PC-3 (cell line): ENCODE measurements around the gene FANCC. TPM values are rescaled to one million over a fixed set of nuclear protein-coding genes. Genes with fewer than 3 reads are reported as not detected.

ENCODE experiments used
- ATAC-seq: fragments of 200-7000 bp; cut with Tn5 transposase; 2 replicates; pipeline ENCODE4 v1.9.1; 2020; ENCODE audit warnings: mild to moderate bottlenecking, moderate library complexity
- BruUV-seq: library from RNA; stranded (reverse); fragments of 400-500 nt; replicated peaks from 2 replicates; lab custom pipeline; 2021; lab: Mats Ljungman, UMichigan
- CTCF ChIA-PET: fragments of 300-600 bp; sonication (Branson Sonifier 250); formaldehyde crosslinking; loops from one replicate; lab custom pipeline; 2022; ENCODE audit warnings: antibody characterized with exemption; lab: Charles Lee
- POLR2A ChIA-PET: fragments of 300-600 bp; sonication (Branson Sonifier 250); formaldehyde crosslinking; loops from one replicate; lab custom pipeline; 2022; ENCODE audit warnings: antibody characterized with exemption; ENCODE audit not compliant: unreplicated experiment; lab: Charles Lee
- DNase-seq: peaks from one replicate; pipeline ENCODE4 v3.0.0-alpha.2; 2015
- H2AFZ ChIP-seq: fragments of 300-600 bp; sonication (generic); 2 replicates; pipeline ENCODE4 v1.6.0; 2016; ENCODE audit warnings: antibody characterized with exemption, low read length
- H3F3A ChIP-seq: fragments of 300-600 bp; sonication (generic); one replicate; pipeline ENCODE4 v1.6.0; 2017; ENCODE audit warnings: antibody characterized with exemption, low read length, control low read depth, mild to moderate bottlenecking; ENCODE audit not compliant: unreplicated experiment
- H3K27ac ChIP-seq: fragments of 300-600 bp; sonication (generic); 2 replicates; pipeline ENCODE4 v1.5.1; 2016; ENCODE audit warnings: mild to moderate bottlenecking, low read length
- H3K27me3 ChIP-seq: fragments of 300-600 bp; sonication (generic); 2 replicates; pipeline ENCODE4 v1.6.1; 2016; ENCODE audit warnings: low read length, mixed read lengths
- H3K36me3 ChIP-seq: fragments of 300-600 bp; sonication (generic); 2 replicates; pipeline ENCODE4 v1.6.1; 2016; ENCODE audit warnings: low read depth, mixed run types, low read length, mixed read lengths
- H3K4me1 ChIP-seq: fragments of 300-600 bp; sonication (generic); 2 replicates; pipeline ENCODE4 v1.5.1; 2016; ENCODE audit warnings: low read length; ENCODE audit not compliant: insufficient read depth
- H3K4me2 ChIP-seq: fragments of 300-600 bp; sonication (generic); 2 replicates; pipeline ENCODE4 v1.6.0; 2016; ENCODE audit warnings: low read length
- H3K4me3 ChIP-seq: fragments of 300-600 bp; sonication (generic); 2 replicates; pipeline ENCODE4 v1.5.1; 2016; ENCODE audit warnings: mild to moderate bottlenecking, low read length, mixed read lengths
- H3K79me2 ChIP-seq: fragments of 300-600 bp; sonication (generic); 2 replicates; pipeline ENCODE4 v1.6.1; 2017; ENCODE audit warnings: low read length, mixed read lengths
- H3K9ac ChIP-seq: fragments of 300-600 bp; sonication (generic); 2 replicates; pipeline ENCODE4 v1.6.0; 2016; ENCODE audit warnings: mild to moderate bottlenecking, low read length
- H3K9me2 ChIP-seq: fragments of 300-600 bp; sonication (generic); replicated peaks from 2 replicates; pipeline ENCODE4 v1.6.1; 2016; ENCODE audit warnings: mixed run types, low read length, mixed read lengths
- H3K9me3 ChIP-seq: fragments of 300-600 bp; sonication (generic); 2 replicates; pipeline ENCODE4 v1.6.1; 2016; ENCODE audit warnings: low read length, mixed read lengths
- H4K20me1 ChIP-seq: fragments of 300-600 bp; sonication (generic); 2 replicates; pipeline ENCODE4 v1.6.1; 2016; ENCODE audit warnings: low read length, mixed read lengths
- CTCF ChIP-seq: fragments of 300-600 bp; sonication (generic); conservative IDR thresholded peaks from 2 replicates; pipeline ENCODE4 v1.5.1; 2017; ENCODE audit warnings: antibody characterized with exemption, low read depth, mild to moderate bottlenecking, low read length
- EZH2 ChIP-seq: fragments of 300-600 bp; sonication (generic); IDR thresholded peaks from one replicate; pipeline ENCODE4 v1.6.1; 2017; ENCODE audit warnings: antibody characterized with exemption, mild to moderate bottlenecking, low read length; ENCODE audit not compliant: unreplicated experiment
- EZH2phosphoT487 ChIP-seq: fragments of 300-600 bp; sonication (generic); IDR thresholded peaks from 2 replicates; pipeline ENCODE4 v1.6.1; 2018; ENCODE audit warnings: mild to moderate bottlenecking, antibody characterized with exemption, low read length, borderline replicate concordance
- intact Hi-C: fragments of 100-400 bp; cut with micrococcal nuclease; formaldehyde crosslinking; loops from 2 replicates; pipeline ENCODE4 v1.9.0; 2023
- total RNA-seq: library from RNA; depleted of rRNA; stranded (reverse); fragments of >200 nt; gene quantifications from 2 replicates; pipeline ENCODE4 v1.2.3, GENCODE V29; 2014

FANCC gene
- total RNA-seq, 1 experiment from 2014 or later, result 6.9 TPM

GRCh38 chr9:95116002-95116807 lies 201.3 kb downstream of the FANCC start:
- Histone ChIP-seq H3K4me2 (peak overlapping the region; percentile 33), H3K9me3 (no peaks in the 10 kb centered on the region), H3K4me1 (peaks cover 20% of the 10 kb centered on the region), H3K9me2 (no peaks in the 10 kb centered on the region), H2AFZ (no peak overlapping the region), H4K20me1 (no peaks in the 10 kb centered on the region), H3K27ac (peak overlapping the region; percentile 45), H3K79me2 (no peaks in the 10 kb centered on the region), H3K9ac (no peak overlapping the region), H3K36me3 (no peaks in the 10 kb centered on the region), H3F3A (no peaks in the 10 kb centered on the region), H3K27me3 (no peaks in the 10 kb centered on the region), H3K4me3 (no peak overlapping the region)
- no peak for TF ChIP-seq EZH2phosphoT487
- TF ChIP-seq CTCF, result peak; percentile 86
- CTCF ChIA-PET, result interaction anchor here (0.5 to 1.5 kb wide), 5 partner anchors 9 to 446 kb away, joined by 3 to 5 read pairs (median 4); no protein-coding TSS in a partner anchor
- POLR2A ChIA-PET, result no interaction called here
- intact Hi-C loops, result loop anchor here (1.0 to 10.0 kb wide), 3 partner anchors 109 to 333 kb away; no protein-coding TSS in a partner anchor
- peak; percentile 80 for DNase-seq
- BruUV-seq, result no TSS peak
- ATAC-seq, result peak; percentile 90

GRCh38 chr9:95115104-95115503 lies 202.4 kb downstream of the FANCC start:
- intact Hi-C loops, result loop anchor here (5.0 to 10.0 kb wide), 2 partner anchors 108 to 200 kb away; no protein-coding TSS in a partner anchor
- Histone ChIP-seq H3K4me3 (no peak overlapping the region), H3K27me3 (no peaks in the 10 kb centered on the region), H3K4me2 (no peak overlapping the region), H2AFZ (no peak overlapping the region), H3K9me3 (no peaks in the 10 kb centered on the region), H4K20me1 (no peaks in the 10 kb centered on the region), H3K27ac (peak overlapping the region; percentile 45; the same call in 1 of the 2 replicates), H3K9me2 (no peaks in the 10 kb centered on the region), H3K36me3 (no peaks in the 10 kb centered on the region), H3F3A (no peaks in the 10 kb centered on the region), H3K79me2 (no peaks in the 10 kb centered on the region), H3K4me1 (peaks cover 20% of the 10 kb centered on the region), H3K9ac (no peak overlapping the region)
- CTCF ChIA-PET, result interaction anchor here (1.3 kb wide), 1 partner anchor 23 kb away, joined by 5 read pairs; no protein-coding TSS in a partner anchor
- no peak for TF ChIP-seq CTCF
- TF ChIP-seq EZH2phosphoT487, result no peak
- TF ChIP-seq EZH2, result no peak
- DNase-seq, result no peak
- POLR2A ChIA-PET, result no interaction called here
- BruUV-seq, result no TSS peak
- ATAC-seq, result no peak
